ENCODE measurements around the gene SET. TPM values are rescaled to one million over a fixed set of nuclear protein-coding genes. Genes with fewer than 3 reads are reported as not detected.

The SET gene
- total and polyA plus RNA-seq, 2 of the 13 experiments (the other 11 are each of a cell fraction or from before 2014, with no cell fraction given): 94.2 to 611 TPM

GRCh38 chr9:128684325-128685199, 4.5 kb upstream of the SET start (continued):
- TF ChIP-seq NFYC (CRISPR knock-in tag; IDR thresholded peaks at IDR 0.05): peak; percentile 69
- TF ChIP-seq ZNF275 (CRISPR knock-in tag; IDR thresholded peaks at IDR 0.05; ENCODE audit: borderline replicate concordance): 0 out of 2 replicates have a peak, but pooled peaks have one; percentile 1
- no peak for TF ChIP-seq ZNF326 (CRISPR knock-in tag; IDR thresholded peaks at IDR 0.05; ENCODE audit: borderline replicate concordance)
- TF ChIP-seq JUN (CRISPR knock-in tag; IDR thresholded peaks at IDR 0.05): no peak
- no peak for TF ChIP-seq MTERF4 (CRISPR knock-in tag; IDR thresholded peaks at IDR 0.05)
- no peak; the same call in none of the 2 replicates for TF ChIP-seq ZNF160 (CRISPR knock-in tag; IDR thresholded peaks at IDR 0.05)
- no peak for TF ChIP-seq POLR2AphosphoS2 (IDR thresholded peaks at IDR 0.05; ENCODE audit: low read depth, low read length)
- TF ChIP-seq SAFB2 (CRISPR knock-in tag; IDR thresholded peaks at IDR 0.05; ENCODE audit: borderline replicate concordance, low read depth): no peak; the same call in 1 of the 2 replicates
- peak; percentile 75; the same call in 1 of the 2 replicates for TF ChIP-seq ZNF710 (CRISPR knock-in tag; IDR thresholded peaks at IDR 0.05; ENCODE audit: borderline replicate concordance)
- TF ChIP-seq ZBTB7B (CRISPR knock-in tag; IDR thresholded peaks at IDR 0.05): no peak
- TF ChIP-seq ATM (IDR thresholded peaks at IDR 0.05; ENCODE audit: borderline replicate concordance): no peak
- TF ChIP-seq DRAP1 (CRISPR knock-in tag; IDR thresholded peaks at IDR 0.05): peak; percentile 88
- peak; percentile 68 for TF ChIP-seq PAXIP1 (CRISPR knock-in tag; conservative IDR thresholded peaks at IDR 0.05)
- peak; percentile 57; the same call in 1 of the 2 replicates for TF ChIP-seq SPEN (CRISPR knock-in tag; IDR thresholded peaks at IDR 0.05; ENCODE audit: low read depth)
- TF ChIP-seq PRPF4 (IDR thresholded peaks at IDR 0.05; ENCODE audit: low read depth, low read length, poor library complexity, severe bottlenecking): no peak
- no peak for TF ChIP-seq ZNF790 (CRISPR knock-in tag; IDR thresholded peaks at IDR 0.05; ENCODE audit: borderline replicate concordance)
- peak; percentile 54; the same call in 1 of the 2 replicates for TF ChIP-seq MAX (IDR thresholded peaks at IDR 0.05)
- no peak for TF ChIP-seq SKI (IDR thresholded peaks at IDR 0.05; ENCODE audit: partially characterized antibody)
- TF ChIP-seq NR2C2 (CRISPR knock-in tag; IDR thresholded peaks at IDR 0.05; ENCODE audit: borderline replicate concordance): peak; percentile 48; the same call in 1 of the 2 replicates
- peak; percentile 41; the same call in 1 of the 3 replicates for TF ChIP-seq MXI1 (IDR thresholded peaks at IDR 0.05; ENCODE audit: borderline replicate concordance, low read depth, low read length)
